Measurements from ENCODE around the gene MPC2. TPM values are rescaled to one million over a fixed set of nuclear protein-coding genes. Genes with fewer than 3 reads are reported as not detected.

Gene MPC2
- total and polyA plus RNA-seq, 3 donors from 2014 or later, result 106 to 596 (median 185) TPM

GRCh38 chr1:167880580-167881021, 56.3 kb downstream of the MPC2 start:
- no peak for TF ChIP-seq POLR2A (IDR thresholded peaks at IDR 0.05)
- no peak for TF ChIP-seq CTCF (IDR thresholded peaks at IDR 0.05)
- H3K9me3 ChIP-seq, result no peaks in the 10 kb centered on the region
- no peak overlapping the region for H3K4me3 ChIP-seq
- intact Hi-C loops (cut with DNase I; ENCODE audit: low total_unique reads), result no loop called here
- H3K27ac ChIP-seq, result no peak overlapping the region
- H3K27me3 ChIP-seq, result no peaks in the 10 kb centered on the region
- no peak for DNase-seq
- H3K36me3 ChIP-seq (ENCODE audit: low read depth, missing control alignments), result no peaks in the 10 kb centered on the region
- 75 to 80% methylated on average over 3 of the region's 3 CpGs for whole genome bisulfite sequencing, 2 donors
- no peaks in the 10 kb centered on the region for H3K4me1 ChIP-seq

- Histone ChIP-seq H3K4me1 (no peaks in the 10 kb centered on the region), H3K9me3 (no peaks in the 10 kb centered on the region), H3K36me3 (ENCODE audit: low read depth, missing control alignments) (no peaks in the 10 kb centered on the region), H3K4me3 (no peak overlapping the region), H3K27me3 (no peaks in the 10 kb centered on the region), H3K27ac (no peak overlapping the region)
- no peak for DNase-seq
- 75 to 87% methylated on average over 1 of the region's 1 CpG for WGBS, 2 donors
- TF ChIP-seq POLR2A (IDR thresholded peaks at IDR 0.05) (no peak), CTCF (IDR thresholded peaks at IDR 0.05) (no peak)
- intact Hi-C loops (cut with DNase I; ENCODE audit: low total_unique reads), result no loop called here
Measured at GRCh38 chr1:167879508-167879907, 57.4 kb downstream of the MPC2 start.

- WGBS, 2 donors, result 97% methylated on average over 7 of the region's 7 CpGs
- Histone ChIP-seq H3K27me3 (no peaks in the 10 kb centered on the region), H3K4me1 (no peaks in the 10 kb centered on the region), H3K4me3 (no peak overlapping the region), H3K27ac (no peak overlapping the region), H3K36me3 (ENCODE audit: low read depth, missing control alignments) (no peaks in the 10 kb centered on the region), H3K9me3 (no peaks in the 10 kb centered on the region)
- TF ChIP-seq CTCF (IDR thresholded peaks at IDR 0.05) (no peak), POLR2A (IDR thresholded peaks at IDR 0.05) (no peak)
- DNase-seq, result no peak
- intact Hi-C loops (cut with DNase I; ENCODE audit: low total_unique reads), result no loop called here
Measured at GRCh38 chr1:167878372-167879160, 58.3 kb downstream of the MPC2 start.

- WGBS, 2 donors, result 96 to 99% methylated on average over 3 of the region's 3 CpGs
- no peaks in the 10 kb centered on the region for H3K27me3 ChIP-seq
- no peak overlapping the region for H3K4me3 ChIP-seq
- no peak for TF ChIP-seq POLR2A (IDR thresholded peaks at IDR 0.05)
- no peak for TF ChIP-seq CTCF (IDR thresholded peaks at IDR 0.05)
- no peaks in the 10 kb centered on the region for H3K36me3 ChIP-seq (ENCODE audit: low read depth, missing control alignments)
- no peaks in the 10 kb centered on the region for H3K9me3 ChIP-seq
- no peaks in the 10 kb centered on the region for H3K4me1 ChIP-seq
- DNase-seq, result no peak
- no peak overlapping the region for H3K27ac ChIP-seq
- intact Hi-C loops (cut with DNase I; ENCODE audit: low total_unique reads), result no loop called here
Measured at GRCh38 chr1:167876597-167877175, 60.2 kb downstream of the MPC2 start.
